Keratinocyte (primary cell): ENCODE data around the gene PHKA2. TPM values are rescaled to one million over a fixed set of nuclear protein-coding genes. Genes with fewer than 3 reads are reported as not detected.

ENCODE experiments used
- DNase-seq: peaks from one replicate; pipeline ENCODE4 v3.0.0-alpha.2; 2011; ENCODE audit warnings: low read depth, missing footprints, low spot score
- FAIRE-seq: peaks from 2 replicates; lab custom pipeline; 2011; peaks lifted over from hg19 to GRCh38; lab: Jason Lieb, UNC
- H2AFZ ChIP-seq: 2 replicates; pipeline ENCODE4 v1.6.0; 2012; ENCODE audit warnings: low read length, control low read depth, inconsistent platforms; ENCODE audit not compliant: control insufficient read depth
- H3K27ac ChIP-seq: 2 replicates; pipeline ENCODE4 v1.5.1; 2011; ENCODE audit warnings: low read length; ENCODE audit not compliant: control insufficient read depth, insufficient read depth
- H3K27me3 ChIP-seq: 3 replicates; pipeline ENCODE4 v1.6.0; 2011; ENCODE audit warnings: low read length; ENCODE audit not compliant: control insufficient read depth, insufficient read depth; ENCODE audit errors: extremely low read depth
- H3K36me3 ChIP-seq, 2 experiments: 2 replicates in 1 of 2; 3 replicates in 1 of 2; pipeline ENCODE4 v1.5.1; 2011; ENCODE audit warnings: low read length in 2 of 2, mild to moderate bottlenecking in 1 of 2; ENCODE audit not compliant: control insufficient read depth in 2 of 2, insufficient read depth in 2 of 2; ENCODE audit errors: extremely low read depth in 1 of 2
- H3K4me1 ChIP-seq: 3 replicates; pipeline ENCODE4 v1.5.1; 2011; ENCODE audit warnings: low read length; ENCODE audit not compliant: control insufficient read depth, insufficient read depth; ENCODE audit errors: extremely low read depth
- H3K4me2 ChIP-seq: 3 replicates; pipeline ENCODE4 v1.6.0; 2011; ENCODE audit warnings: low read depth, low read length; ENCODE audit not compliant: control insufficient read depth, insufficient read depth; ENCODE audit errors: extremely low read depth
- H3K4me3 ChIP-seq, 3 experiments: fragments of 200-600 bp in 1 of 3; sonication (generic) in 1 of 3; 2 replicates in 2 of 3; 3 replicates in 1 of 3; pipeline ENCODE4 v1.5.1; 2011 to 2016; ENCODE audit warnings: low read length in 3 of 3, mild to moderate bottlenecking in 3 of 3, control low read depth in 2 of 3, inconsistent platforms in 1 of 3, low read depth in 1 of 3, mixed read lengths in 1 of 3, mixed run types in 1 of 3, moderate library complexity in 1 of 3; ENCODE audit not compliant: control insufficient read depth in 2 of 3, insufficient read depth in 2 of 3; ENCODE audit errors: extremely low read depth in 1 of 3
- H3K79me2 ChIP-seq: 2 replicates; pipeline ENCODE4 v1.6.0; 2012; ENCODE audit warnings: low read length; ENCODE audit not compliant: control insufficient read depth, insufficient read depth
- H3K9ac ChIP-seq: 3 replicates; pipeline ENCODE4 v1.6.0; 2011; ENCODE audit warnings: low read length; ENCODE audit not compliant: control insufficient read depth, insufficient read depth; ENCODE audit errors: extremely low read depth
- H3K9me1 ChIP-seq: 3 replicates; pipeline ENCODE4 v1.6.0; 2011; ENCODE audit warnings: low read length; ENCODE audit not compliant: control insufficient read depth, insufficient read depth; ENCODE audit errors: extremely low read depth
- H3K9me3 ChIP-seq: 2 replicates; pipeline ENCODE4 v1.5.1; 2012; ENCODE audit warnings: low read depth, low read length; ENCODE audit not compliant: control insufficient read depth
- H4K20me1 ChIP-seq: 3 replicates; pipeline ENCODE4 v1.6.0; 2011; ENCODE audit warnings: low read length; ENCODE audit not compliant: control insufficient read depth, insufficient read depth; ENCODE audit errors: extremely low read depth
- CTCF ChIP-seq, 3 experiments: IDR thresholded peaks in 1 of 3; conservative IDR thresholded peaks in 1 of 3; optimal IDR thresholded peaks in 1 of 3; 2 replicates in 2 of 3; 3 replicates in 1 of 3; pipeline versions ENCODE3 to v1.5.1; 2011; ENCODE audit warnings: low read length in 3 of 3, mild to moderate bottlenecking in 3 of 3, moderate library complexity in 2 of 3, control low read depth in 1 of 3, inconsistent platforms in 1 of 3; ENCODE audit not compliant: insufficient read depth in 2 of 3; ENCODE audit errors: extremely low read depth in 1 of 3
- EZH2 ChIP-seq: IDR thresholded peaks from one replicate; pipeline ENCODE4 v1.6.1; 2012; ENCODE audit warnings: inconsistent platforms, mild to moderate bottlenecking, low read length, moderate library complexity
- dilution Hi-C: fragments of 300-500 bp; cut with MboI; formaldehyde crosslinking; loops from one replicate; pipeline ENCODE4 v1.7.0; 2020; ENCODE audit warnings: low sequenced_read_pairs; ENCODE audit not compliant: extremely low pct_ligation_motif_present
- polyA plus RNA-seq, 5 experiments: library from polyadenylated mRNA; depleted of rRNA in 3 of 5; stranded (reverse) in 3 of 5; stranded (forward) in 1 of 5; unstranded in 1 of 5; fragments of >200 nt; gene quantifications; 1 replicate in 1 of 5; 2 replicates in 3 of 5; 3 replicates in 1 of 5; pipeline versions ENCODE4 v1.2.1 to v1.2.3, GENCODE V29; 2011 to 2012; ENCODE audit warnings: missing spikeins in 2 of 5, low read depth in 1 of 5, low replicate concordance in 1 of 5

Gene PHKA2
- polyA plus RNA-seq, 1 donor (not counting 4 experiments of a cell fraction or from before 2014, with no cell fraction given), result 14.1 TPM

- no peak for DNase-seq
- Histone ChIP-seq H3K4me2 (no peak overlapping the region), H3K27ac (no peak overlapping the region), H3K4me3 (no peak overlapping the region), H3K79me2 (no peaks in the 10 kb centered on the region), H2AFZ (no peak overlapping the region), H3K9me1 (no peaks in the 10 kb centered on the region), H3K4me1 (peaks cover 6% of the 10 kb centered on the region), H3K9ac (no peak overlapping the region), H4K20me1 (no peaks in the 10 kb centered on the region), H3K27me3 (no peaks in the 10 kb centered on the region), H3K36me3 (peaks cover 0 to 1% of the 10 kb centered on the region in 2 experiments), H3K9me3 (no peaks in the 10 kb centered on the region)
- FAIRE-seq, result no peak
- TF ChIP-seq CTCF (optimal IDR thresholded peaks at IDR 0.05 in 1 of 3, IDR thresholded peaks at IDR 0.05 in 1 of 3, conservative IDR thresholded peaks at IDR 0.05 in 1 of 3; ENCODE audit: extremely low read depth in 1 of 3, insufficient read depth in 2 of 3, low read length in 3 of 3) (no peak), EZH2 (no peak)
- dilution Hi-C loops, result no loop called here
Observed at GRCh38 chrX:18900401-18900976, 83.4 kb downstream of the PHKA2 start.

GRCh38 chrX:18899796-18900380 lies 84.0 kb downstream of the PHKA2 start:
- no peak overlapping the region for H3K4me2 ChIP-seq
- dilution Hi-C loops, result no loop called here
- peaks cover 12% of the 10 kb centered on the region for H3K4me1 ChIP-seq
- no peak for TF ChIP-seq EZH2
- TF ChIP-seq CTCF (optimal IDR thresholded peaks at IDR 0.05 in 1 of 3, IDR thresholded peaks at IDR 0.05 in 1 of 3, conservative IDR thresholded peaks at IDR 0.05 in 1 of 3; ENCODE audit: extremely low read depth in 1 of 3, insufficient read depth in 2 of 3, low read length in 3 of 3), result no peak
- H3K9me3 ChIP-seq, result no peaks in the 10 kb centered on the region
- H3K27ac ChIP-seq, result no peak overlapping the region
- H3K9ac ChIP-seq, result no peak overlapping the region
- H3K79me2 ChIP-seq, result no peaks in the 10 kb centered on the region
- H3K4me3 ChIP-seq, result no peak overlapping the region
- FAIRE-seq, result no peak
- H2AFZ ChIP-seq, result no peak overlapping the region
- DNase-seq, result no peak
- H4K20me1 ChIP-seq, result no peaks in the 10 kb centered on the region
- peaks cover 0 to 1% of the 10 kb centered on the region in 2 experiments for H3K36me3 ChIP-seq
- H3K27me3 ChIP-seq, result no peaks in the 10 kb centered on the region
- no peaks in the 10 kb centered on the region for H3K9me1 ChIP-seq
